Liver (tissue), 9 donors: ENCODE results near the gene NR5A1. TPM values are rescaled to one million over a fixed set of nuclear protein-coding genes. Genes with fewer than 3 reads are reported as not detected.

Experiments used
- DNase-seq: peaks from one replicate; pipeline ENCODE4 v3.0.0-alpha.2; 2017; ENCODE audit warnings: low spot score
- H3K27ac ChIP-seq, 2 donors: one replicate each; pipeline ENCODE4 v1.7.0; 2013; ENCODE audit warnings: inconsistent platforms in 2 of 2, low read length in 2 of 2, control low read depth in 1 of 2, low read depth in 1 of 2, mild to moderate bottlenecking in 1 of 2
- H3K27me3 ChIP-seq, 4 donors: one replicate each; pipeline versions ENCODE4 v1.6.1 to v1.7.0; 2013; ENCODE audit warnings: low read length in 3 of 4, inconsistent platforms in 1 of 4, mild to moderate bottlenecking in 1 of 4, moderate library complexity in 1 of 4; ENCODE audit not compliant: control insufficient read depth in 4 of 4, insufficient read depth in 4 of 4
- H3K36me3 ChIP-seq, 4 donors: one replicate each; pipeline versions ENCODE4 v1.6.1 to v1.7.0; 2013; ENCODE audit warnings: low read length in 3 of 4, mild to moderate bottlenecking in 3 of 4, low read depth in 1 of 4, moderate library complexity in 1 of 4; ENCODE audit not compliant: control insufficient read depth in 4 of 4, insufficient read depth in 3 of 4
- H3K4me1 ChIP-seq, 4 donors: one replicate each; pipeline versions ENCODE4 v1.6.1 to v1.7.0; 2013; ENCODE audit warnings: low read length in 3 of 4, mild to moderate bottlenecking in 3 of 4, moderate library complexity in 1 of 4; ENCODE audit not compliant: control insufficient read depth in 4 of 4, insufficient read depth in 4 of 4
- H3K4me3 ChIP-seq, 3 donors: one replicate each; pipeline versions ENCODE4 v1.6.1 to v1.7.0; 2013; ENCODE audit warnings: low read length in 3 of 3, control low read depth in 1 of 3, low read depth in 1 of 3, mild to moderate bottlenecking in 1 of 3
- H3K9ac ChIP-seq, 2 donors: one replicate each; pipeline ENCODE4 v1.7.0; 2013; ENCODE audit warnings: low read length in 2 of 2, mild to moderate bottlenecking in 2 of 2, moderate library complexity in 2 of 2, control low read depth in 1 of 2, low read depth in 1 of 2
- H3K9me3 ChIP-seq, 4 donors: one replicate each; pipeline versions ENCODE4 v1.6.1 to v1.7.0; 2013; ENCODE audit warnings: low read length in 3 of 4; ENCODE audit not compliant: control insufficient read depth in 4 of 4
- EGR1 ChIP-seq, 2 donors: IDR thresholded peaks; 2 replicates each; pipeline ENCODE4 v1.6.1; 2016 to 2018; ENCODE audit warnings: antibody characterized with exemption in 2 of 2, low read depth in 2 of 2
- FOXA1 ChIP-seq: IDR thresholded peaks from 2 replicates; pipeline ENCODE4 v1.6.1; 2016; ENCODE audit warnings: antibody characterized with exemption
- FOXA2 ChIP-seq: IDR thresholded peaks from 2 replicates; pipeline ENCODE4 v1.6.1; 2016; ENCODE audit warnings: antibody characterized with exemption
- GABPA ChIP-seq, 2 donors: IDR thresholded peaks in 1 of 2; conservative IDR thresholded peaks in 1 of 2; 2 replicates each; pipeline ENCODE4 v1.6.1; 2016; ENCODE audit warnings: antibody characterized with exemption in 2 of 2, mild to moderate bottlenecking in 1 of 2, moderate library complexity in 1 of 2
- HNF4A ChIP-seq, 2 donors: conservative IDR thresholded peaks; 2 replicates each; pipeline ENCODE4 v1.6.1; 2016; ENCODE audit warnings: antibody characterized with exemption in 2 of 2, mild to moderate bottlenecking in 2 of 2
- HNF4G ChIP-seq: IDR thresholded peaks from 2 replicates; pipeline ENCODE4 v1.6.1; 2016; ENCODE audit warnings: antibody characterized with exemption
- JUND ChIP-seq, 2 donors: IDR thresholded peaks; 2 replicates each; pipeline ENCODE4 v1.6.1; 2016; ENCODE audit warnings: antibody characterized with exemption in 2 of 2
- NR2F2 ChIP-seq: IDR thresholded peaks from 2 replicates; pipeline ENCODE4 v1.6.1; 2016; ENCODE audit warnings: antibody characterized with exemption
- RAD21 ChIP-seq, 2 donors: IDR thresholded peaks; 2 replicates each; pipeline ENCODE4 v1.6.1; 2016; ENCODE audit warnings: antibody characterized with exemption in 2 of 2, mild to moderate bottlenecking in 2 of 2
- RXRA ChIP-seq, 2 donors: IDR thresholded peaks; 2 replicates each; pipeline ENCODE4 v1.6.1; 2017 to 2018; ENCODE audit warnings: antibody characterized with exemption in 2 of 2, mild to moderate bottlenecking in 1 of 2
- SP1 ChIP-seq: IDR thresholded peaks from 2 replicates; pipeline ENCODE4 v1.6.1; 2018; ENCODE audit warnings: antibody characterized with exemption, mild to moderate bottlenecking
- TAF1 ChIP-seq: conservative IDR thresholded peaks from 2 replicates; pipeline ENCODE4 v1.6.1; 2016; ENCODE audit warnings: antibody characterized with exemption, mild to moderate bottlenecking
- YY1 ChIP-seq: IDR thresholded peaks from 2 replicates; pipeline ENCODE4 v1.6.1; 2016; ENCODE audit warnings: antibody characterized with exemption, mild to moderate bottlenecking
- WGBS: extraction: QIAGEN DNeasy Blood & Tissue Kit; methylation state at CpG from one replicate; pipeline ENCODE4 v1.1.7; 2013; 5-methylcytosine and 5-hydroxymethylcytosine counted together
- polyA plus RNA-seq, 2 donors: library from polyadenylated mRNA; stranded (reverse) in 1 of 2; unstranded in 1 of 2; fragments of 200-250 nt in 1 of 2; fragments of >200 nt in 1 of 2; fragmentation: Nextera tagmentation in 1 of 2; extraction: Ambion mirVana in 1 of 2; gene quantifications; one replicate each; pipeline versions ENCODE4 v1.2.1 to v1.2.3, GENCODE V29; 2013 to 2015
- total RNA-seq, 2 donors: library from RNA; depleted of rRNA; stranded (reverse); fragments of >200 nt; gene quantifications; one replicate each; pipeline ENCODE4 v1.2.3, GENCODE V29; 2014
- TF ChIP-seq, protein P1 (sequence below): IDR thresholded peaks from 2 replicates; pipeline ENCODE4 v1.6.1; 2016; ENCODE audit warnings: antibody characterized with exemption
- TF ChIP-seq, protein P2 (sequence below): fragments of 150-350 bp; IDR thresholded peaks from 2 replicates; pipeline ENCODE4 v1.5.1; 2017; ENCODE audit warnings: improper control_type of control experiment, low read depth, low read length; ENCODE audit not compliant: missing input control
- TF ChIP-seq, protein P3 (sequence below): IDR thresholded peaks from 2 replicates; pipeline ENCODE4 v1.6.1; 2016; ENCODE audit warnings: antibody characterized with exemption
- TF ChIP-seq, protein P4 (sequence below): IDR thresholded peaks from 2 replicates; pipeline ENCODE4 v1.6.1; 2016; ENCODE audit warnings: antibody characterized with exemption
- TF ChIP-seq, protein P5 (sequence below): IDR thresholded peaks from 2 replicates; pipeline ENCODE4 v1.6.1; 2016; ENCODE audit warnings: antibody characterized with exemption, mild to moderate bottlenecking
- donor health status: healthy.
- donor health status: healthy.
- donor health status: healthy.
- donor health status: healthy.
- donor health status: healthy.

NR5A1 gene
- total and polyA plus RNA-seq, 4 donors = not detected

DNA sequence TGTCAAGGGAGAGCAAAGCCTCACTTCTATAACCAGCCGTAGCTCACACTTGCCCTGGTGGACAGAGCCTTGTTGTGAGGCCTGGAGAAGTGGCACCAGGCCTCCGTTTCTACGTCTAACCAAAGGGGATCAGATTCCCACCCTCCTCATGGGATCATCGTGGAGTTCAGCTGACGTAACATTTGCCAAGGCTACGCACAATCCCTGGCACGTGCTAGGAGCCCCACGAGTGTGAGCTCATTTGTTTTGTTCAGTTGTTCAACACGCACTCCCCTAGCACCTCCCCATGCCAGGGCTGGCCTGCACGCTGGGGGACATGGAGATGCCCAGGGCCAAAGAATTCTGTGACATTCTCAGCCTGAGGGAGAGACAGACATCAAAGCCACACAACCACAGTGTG is 33.9 kb downstream of the NR5A1 start:
- Histone ChIP-seq H3K9ac (no peak overlapping the region), H3K4me1 (no peaks in the 10 kb centered on the region), H3K4me3 (no peak overlapping the region), H3K9me3 (no peaks in the 10 kb centered on the region), H3K36me3 (no peaks in the 10 kb centered on the region), H3K27ac (no peak overlapping the region), H3K27me3 (peaks cover 0 to 5% (median 2%) of the 10 kb centered on the region in 4 donors)
- TF ChIP-seq, protein P1, sequence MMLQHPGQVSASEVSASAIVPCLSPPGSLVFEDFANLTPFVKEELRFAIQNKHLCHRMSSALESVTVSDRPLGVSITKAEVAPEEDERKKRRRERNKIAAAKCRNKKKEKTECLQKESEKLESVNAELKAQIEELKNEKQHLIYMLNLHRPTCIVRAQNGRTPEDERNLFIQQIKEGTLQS = no peak
- TF ChIP-seq, protein P2, sequence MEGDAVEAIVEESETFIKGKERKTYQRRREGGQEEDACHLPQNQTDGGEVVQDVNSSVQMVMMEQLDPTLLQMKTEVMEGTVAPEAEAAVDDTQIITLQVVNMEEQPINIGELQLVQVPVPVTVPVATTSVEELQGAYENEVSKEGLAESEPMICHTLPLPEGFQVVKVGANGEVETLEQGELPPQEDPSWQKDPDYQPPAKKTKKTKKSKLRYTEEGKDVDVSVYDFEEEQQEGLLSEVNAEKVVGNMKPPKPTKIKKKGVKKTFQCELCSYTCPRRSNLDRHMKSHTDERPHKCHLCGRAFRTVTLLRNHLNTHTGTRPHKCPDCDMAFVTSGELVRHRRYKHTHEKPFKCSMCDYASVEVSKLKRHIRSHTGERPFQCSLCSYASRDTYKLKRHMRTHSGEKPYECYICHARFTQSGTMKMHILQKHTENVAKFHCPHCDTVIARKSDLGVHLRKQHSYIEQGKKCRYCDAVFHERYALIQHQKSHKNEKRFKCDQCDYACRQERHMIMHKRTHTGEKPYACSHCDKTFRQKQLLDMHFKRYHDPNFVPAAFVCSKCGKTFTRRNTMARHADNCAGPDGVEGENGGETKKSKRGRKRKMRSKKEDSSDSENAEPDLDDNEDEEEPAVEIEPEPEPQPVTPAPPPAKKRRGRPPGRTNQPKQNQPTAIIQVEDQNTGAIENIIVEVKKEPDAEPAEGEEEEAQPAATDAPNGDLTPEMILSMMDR = no peak
- TF ChIP-seq YY1 = no peak
- no peak for TF ChIP-seq JUND (IDR thresholded peaks at IDR 0.05)
- TF ChIP-seq, protein P3, sequence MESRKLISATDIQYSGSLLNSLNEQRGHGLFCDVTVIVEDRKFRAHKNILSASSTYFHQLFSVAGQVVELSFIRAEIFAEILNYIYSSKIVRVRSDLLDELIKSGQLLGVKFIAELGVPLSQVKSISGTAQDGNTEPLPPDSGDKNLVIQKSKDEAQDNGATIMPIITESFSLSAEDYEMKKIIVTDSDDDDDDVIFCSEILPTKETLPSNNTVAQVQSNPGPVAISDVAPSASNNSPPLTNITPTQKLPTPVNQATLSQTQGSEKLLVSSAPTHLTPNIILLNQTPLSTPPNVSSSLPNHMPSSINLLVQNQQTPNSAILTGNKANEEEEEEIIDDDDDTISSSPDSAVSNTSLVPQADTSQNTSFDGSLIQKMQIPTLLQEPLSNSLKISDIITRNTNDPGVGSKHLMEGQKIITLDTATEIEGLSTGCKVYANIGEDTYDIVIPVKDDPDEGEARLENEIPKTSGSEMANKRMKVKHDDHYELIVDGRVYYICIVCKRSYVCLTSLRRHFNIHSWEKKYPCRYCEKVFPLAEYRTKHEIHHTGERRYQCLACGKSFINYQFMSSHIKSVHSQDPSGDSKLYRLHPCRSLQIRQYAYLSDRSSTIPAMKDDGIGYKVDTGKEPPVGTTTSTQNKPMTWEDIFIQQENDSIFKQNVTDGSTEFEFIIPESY = no peak
- no peak for TF ChIP-seq RAD21 (IDR thresholded peaks at IDR 0.05)
- TF ChIP-seq SP1 = no peak
- TF ChIP-seq HNF4A (conservative IDR thresholded peaks at IDR 0.05) = no peak
- no peak for TF ChIP-seq RXRA (IDR thresholded peaks at IDR 0.05)
- TF ChIP-seq, protein P4, sequence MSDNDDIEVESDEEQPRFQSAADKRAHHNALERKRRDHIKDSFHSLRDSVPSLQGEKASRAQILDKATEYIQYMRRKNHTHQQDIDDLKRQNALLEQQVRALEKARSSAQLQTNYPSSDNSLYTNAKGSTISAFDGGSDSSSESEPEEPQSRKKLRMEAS = no peak
- no peak for TF ChIP-seq HNF4G
- no peak for TF ChIP-seq GABPA (IDR thresholded peaks at IDR 0.05 in 1 of 2, conservative IDR thresholded peaks at IDR 0.05 in 1 of 2)
- no peak for TF ChIP-seq FOXA1
- no peak for TF ChIP-seq FOXA2
- no peak for TF ChIP-seq EGR1 (IDR thresholded peaks at IDR 0.05; ENCODE audit: low read depth in 2 of 2)
- TF ChIP-seq, protein P5, sequence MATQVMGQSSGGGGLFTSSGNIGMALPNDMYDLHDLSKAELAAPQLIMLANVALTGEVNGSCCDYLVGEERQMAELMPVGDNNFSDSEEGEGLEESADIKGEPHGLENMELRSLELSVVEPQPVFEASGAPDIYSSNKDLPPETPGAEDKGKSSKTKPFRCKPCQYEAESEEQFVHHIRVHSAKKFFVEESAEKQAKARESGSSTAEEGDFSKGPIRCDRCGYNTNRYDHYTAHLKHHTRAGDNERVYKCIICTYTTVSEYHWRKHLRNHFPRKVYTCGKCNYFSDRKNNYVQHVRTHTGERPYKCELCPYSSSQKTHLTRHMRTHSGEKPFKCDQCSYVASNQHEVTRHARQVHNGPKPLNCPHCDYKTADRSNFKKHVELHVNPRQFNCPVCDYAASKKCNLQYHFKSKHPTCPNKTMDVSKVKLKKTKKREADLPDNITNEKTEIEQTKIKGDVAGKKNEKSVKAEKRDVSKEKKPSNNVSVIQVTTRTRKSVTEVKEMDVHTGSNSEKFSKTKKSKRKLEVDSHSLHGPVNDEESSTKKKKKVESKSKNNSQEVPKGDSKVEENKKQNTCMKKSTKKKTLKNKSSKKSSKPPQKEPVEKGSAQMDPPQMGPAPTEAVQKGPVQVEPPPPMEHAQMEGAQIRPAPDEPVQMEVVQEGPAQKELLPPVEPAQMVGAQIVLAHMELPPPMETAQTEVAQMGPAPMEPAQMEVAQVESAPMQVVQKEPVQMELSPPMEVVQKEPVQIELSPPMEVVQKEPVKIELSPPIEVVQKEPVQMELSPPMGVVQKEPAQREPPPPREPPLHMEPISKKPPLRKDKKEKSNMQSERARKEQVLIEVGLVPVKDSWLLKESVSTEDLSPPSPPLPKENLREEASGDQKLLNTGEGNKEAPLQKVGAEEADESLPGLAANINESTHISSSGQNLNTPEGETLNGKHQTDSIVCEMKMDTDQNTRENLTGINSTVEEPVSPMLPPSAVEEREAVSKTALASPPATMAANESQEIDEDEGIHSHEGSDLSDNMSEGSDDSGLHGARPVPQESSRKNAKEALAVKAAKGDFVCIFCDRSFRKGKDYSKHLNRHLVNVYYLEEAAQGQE = no peak
- no peak for TF ChIP-seq TAF1
- no peak for TF ChIP-seq NR2F2
- no peak for DNase-seq
- 87% methylated on average over 10 of the region's 10 CpGs for WGBS
